HEK293T (cell line): Measurements from ENCODE around the gene SALL1.

Source experiments
- CTCF ChIA-PET: fragments of 350-600 bp; formaldehyde crosslinking; extraction: SDS; loops from one replicate; lab custom pipeline; 2021; ENCODE audit warnings: antibody characterized with exemption, inconsistent platforms; lab: Yijun Ruan, JAX
- POLR2A ChIA-PET: fragments of 350-600 bp; formaldehyde crosslinking; extraction: SDS; loops from one replicate; lab custom pipeline; 2020; ENCODE audit warnings: antibody characterized with exemption, inconsistent platforms; lab: Yijun Ruan, JAX
- DNase-seq: peaks from one replicate; pipeline ENCODE4 v3.0.0; 2012; ENCODE audit warnings: mixed read lengths; ENCODE audit errors: extremely low spot score
- ARNT ChIP-seq: fragments of 450-650 bp; IDR thresholded peaks from 2 replicates; pipeline ENCODE4 v1.6.1; 2017; ENCODE audit warnings: mild to moderate bottlenecking
- BHLHE40 ChIP-seq: fragments of 450-650 bp; IDR thresholded peaks from 2 replicates; pipeline ENCODE4 v1.6.1; 2016; ENCODE audit warnings: mild to moderate bottlenecking, moderate library complexity, borderline replicate concordance
- CTBP1 ChIP-seq: fragments of 450-650 bp; IDR thresholded peaks from 2 replicates; pipeline ENCODE4 v1.6.1; 2016; ENCODE audit warnings: borderline replicate concordance
- ELF4 ChIP-seq: fragments of 450-650 bp; IDR thresholded peaks from 2 replicates; pipeline ENCODE4 v1.6.1; 2017; ENCODE audit warnings: antibody characterized with exemption
- FOXA1 ChIP-seq: fragments of 450-650 bp; IDR thresholded peaks from 2 replicates; pipeline ENCODE4 v1.6.1; 2016; ENCODE audit warnings: mild to moderate bottlenecking
- FOXK2 ChIP-seq: fragments of 450-650 bp; IDR thresholded peaks from 2 replicates; pipeline ENCODE4 v1.6.1; 2016; ENCODE audit warnings: mild to moderate bottlenecking
- FOXM1 ChIP-seq: fragments of 450-650 bp; IDR thresholded peaks from 2 replicates; pipeline ENCODE4 v1.6.1; 2017; ENCODE audit warnings: mild to moderate bottlenecking, borderline replicate concordance
- HDGF ChIP-seq: fragments of 450-650 bp; IDR thresholded peaks from 2 replicates; pipeline ENCODE4 v1.6.1; 2017; ENCODE audit warnings: antibody characterized with exemption, borderline replicate concordance
- L3MBTL2 ChIP-seq: fragments of 450-650 bp; conservative IDR thresholded peaks from 2 replicates; pipeline ENCODE4 v1.6.1; 2016; ENCODE audit warnings: mild to moderate bottlenecking
- LEF1 ChIP-seq: fragments of 450-650 bp; IDR thresholded peaks from 2 replicates; pipeline ENCODE4 v1.6.1; 2017; ENCODE audit warnings: mild to moderate bottlenecking, borderline replicate concordance
- NFRKB ChIP-seq: fragments of 450-650 bp; IDR thresholded peaks from 2 replicates; pipeline ENCODE4 v1.6.1; 2016; ENCODE audit warnings: mild to moderate bottlenecking, moderate library complexity
- SP1 ChIP-seq: fragments of 450-650 bp; IDR thresholded peaks from 2 replicates; pipeline ENCODE4 v1.6.1; 2017
- SUZ12 ChIP-seq: fragments of 450-650 bp; IDR thresholded peaks from 2 replicates; pipeline ENCODE4 v1.6.1; 2016; ENCODE audit warnings: mild to moderate bottlenecking
- TARDBP ChIP-seq: fragments of 450-650 bp; IDR thresholded peaks from 2 replicates; pipeline ENCODE4 v1.6.1; 2016
- ZNF384 ChIP-seq: fragments of 450-650 bp; IDR thresholded peaks from 2 replicates; pipeline ENCODE4 v1.6.1; 2016
- TF ChIP-seq, protein P1 (sequence below): fragments of 450-650 bp; IDR thresholded peaks from 2 replicates; pipeline ENCODE4 v1.6.1; 2016

The SALL1 gene

DNA sequence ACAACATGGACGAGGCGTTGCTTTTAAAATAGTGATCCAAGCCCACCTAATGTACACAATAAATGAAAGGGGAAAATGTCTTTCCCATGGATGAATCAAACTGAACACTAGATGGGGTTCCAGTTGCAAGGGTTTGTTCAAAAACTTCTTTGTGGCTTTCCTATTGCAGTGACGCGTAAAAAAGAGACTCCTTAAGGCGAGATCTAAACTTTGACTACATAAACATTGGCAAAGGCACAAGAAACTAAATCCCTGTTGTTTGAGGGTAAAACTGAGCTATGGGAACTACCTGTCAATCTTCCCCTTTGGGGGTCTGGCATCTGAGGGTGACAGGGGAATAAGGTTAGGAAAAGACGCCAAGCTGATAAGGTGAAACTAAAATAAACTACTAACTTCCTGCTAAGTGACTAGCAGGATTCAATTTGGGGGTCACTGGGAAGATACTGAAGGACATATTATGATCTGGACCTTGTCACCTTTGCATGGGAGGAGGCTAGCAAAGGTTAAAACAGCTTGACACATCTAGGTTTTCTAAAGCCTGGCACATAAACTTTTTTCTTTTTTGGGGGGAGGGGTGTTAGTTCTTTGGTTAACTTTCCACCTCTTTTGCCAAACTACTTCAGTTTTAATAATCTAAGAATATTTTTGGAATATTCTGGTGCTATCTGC lies 4.7 kb downstream of the SALL1 start:
- POLR2A ChIA-PET = no interaction called here
- CTCF ChIA-PET = interaction anchor here (0.6 to 0.9 kb wide), 4 partner anchors 17 to 430 kb away, joined by 3 to 5 read pairs (median 4); no protein-coding TSS in a partner anchor
- no peak for TF ChIP-seq L3MBTL2
- no peak for TF ChIP-seq LEF1
- TF ChIP-seq BHLHE40 = no peak
- TF ChIP-seq, protein P1, sequence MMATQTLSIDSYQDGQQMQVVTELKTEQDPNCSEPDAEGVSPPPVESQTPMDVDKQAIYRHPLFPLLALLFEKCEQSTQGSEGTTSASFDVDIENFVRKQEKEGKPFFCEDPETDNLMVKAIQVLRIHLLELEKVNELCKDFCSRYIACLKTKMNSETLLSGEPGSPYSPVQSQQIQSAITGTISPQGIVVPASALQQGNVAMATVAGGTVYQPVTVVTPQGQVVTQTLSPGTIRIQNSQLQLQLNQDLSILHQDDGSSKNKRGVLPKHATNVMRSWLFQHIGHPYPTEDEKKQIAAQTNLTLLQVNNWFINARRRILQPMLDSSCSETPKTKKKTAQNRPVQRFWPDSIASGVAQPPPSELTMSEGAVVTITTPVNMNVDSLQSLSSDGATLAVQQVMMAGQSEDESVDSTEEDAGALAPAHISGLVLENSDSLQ = peak; percentile 87
- no peak for TF ChIP-seq SUZ12
- DNase-seq = no peak

DNA sequence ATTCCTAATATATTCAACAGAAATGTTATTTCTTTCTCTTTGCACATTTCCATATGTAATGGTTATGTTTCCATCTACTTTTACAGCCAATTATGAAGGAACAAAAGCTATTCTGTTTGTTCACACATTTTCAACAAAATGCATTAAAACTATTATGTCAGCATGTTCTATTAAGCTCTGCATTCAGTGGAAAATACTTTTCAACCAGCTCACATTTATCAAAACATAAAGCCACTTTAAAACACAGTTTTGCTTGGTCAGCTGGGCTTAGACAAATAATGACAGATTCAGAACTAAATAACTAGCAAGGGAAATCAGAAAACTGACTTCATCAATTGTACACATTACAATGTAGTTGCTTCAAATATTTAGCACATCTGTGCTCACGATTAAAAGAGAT lies 6.9 kb downstream of the SALL1 start:
- no peak for DNase-seq
- CTCF ChIA-PET = no interaction called here
- POLR2A ChIA-PET = interaction anchor here (1.0 to 1.5 kb wide), 2 partner anchors 8 to 13 kb away, joined by 3 to 4 read pairs; no protein-coding TSS in a partner anchor
- TF ChIP-seq BHLHE40 (no peak), ELF4 (no peak), FOXA1 (no peak), ZNF384 (no peak), TARDBP (no peak), FOXK2 (no peak), LEF1 (no peak), SUZ12 (no peak), SP1 (no peak), CTBP1 (no peak), NFRKB (no peak), ARNT (no peak), HDGF (no peak)
- TF ChIP-seq, protein P1 = no peak

DNA sequence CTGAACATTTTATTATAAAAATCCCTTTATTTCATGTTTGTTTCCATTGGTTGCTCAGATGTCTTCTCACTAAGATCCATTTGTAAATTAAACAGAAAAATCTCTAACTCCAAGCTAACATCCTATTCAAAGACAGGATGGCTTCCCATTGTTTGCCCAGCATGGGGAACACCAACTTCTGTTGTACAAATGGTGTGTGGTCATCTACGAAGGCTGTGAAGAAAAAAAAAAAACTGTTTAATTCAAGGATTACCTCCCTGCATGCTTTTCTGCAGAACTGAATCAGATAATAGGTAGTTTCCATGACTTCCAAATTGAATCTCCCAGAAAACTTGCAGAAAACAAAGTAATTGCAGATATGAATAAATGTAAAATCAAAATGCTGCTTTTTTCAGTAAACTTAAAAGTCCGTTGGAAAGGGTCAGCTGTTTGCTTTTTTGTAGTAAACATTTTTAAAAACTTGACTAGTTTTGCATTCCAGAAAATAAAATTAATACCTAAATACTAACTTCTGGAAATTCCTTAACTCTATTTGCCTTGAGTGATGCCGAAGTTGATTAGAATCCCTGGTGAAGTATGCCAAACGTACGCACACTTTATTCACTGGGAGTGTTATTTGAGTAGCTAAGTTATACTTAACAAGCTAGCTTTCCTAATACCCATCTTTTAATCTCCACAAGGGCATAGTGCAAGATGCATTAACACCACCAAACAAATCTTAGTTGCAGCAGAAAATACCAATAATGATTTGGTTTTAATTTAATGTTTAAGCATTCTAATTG lies 7.7 kb downstream of the SALL1 start:
- TF ChIP-seq SUZ12 (no peak), TARDBP (no peak)
- TF ChIP-seq, protein P1 = no peak
- ChIA-PET CTCF (interaction anchor here (0.6 kb wide), 1 partner anchor 80 kb away, joined by 4 read pairs; no protein-coding TSS in a partner anchor), POLR2A (interaction anchor here (1.0 to 1.5 kb wide), 2 partner anchors 9 to 12 kb away, joined by 3 to 4 read pairs; no protein-coding TSS in a partner anchor)
- no peak for DNase-seq

DNA sequence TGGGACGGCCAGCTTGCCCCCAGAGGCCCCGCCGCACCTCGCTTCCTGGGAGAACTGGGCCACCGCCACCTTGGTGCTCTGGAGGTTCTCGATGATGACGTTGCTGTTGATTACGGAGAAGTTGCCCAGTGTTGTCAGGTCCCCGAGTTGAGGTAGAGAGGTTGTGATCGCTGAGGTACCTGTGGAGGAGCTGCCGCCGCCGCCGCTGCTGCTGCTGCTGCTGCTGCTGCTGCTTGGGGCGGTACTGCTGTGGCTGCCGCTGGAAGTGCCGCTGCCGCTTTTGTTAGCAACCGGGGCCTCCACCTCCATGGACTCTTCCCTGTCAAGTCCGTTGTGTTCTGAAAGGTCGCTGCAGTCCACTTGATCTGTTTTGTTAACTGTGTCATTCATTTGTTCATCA lies 9.5 kb downstream of the SALL1 start:
- DNase-seq = no peak
- POLR2A ChIA-PET = no interaction called here
- TF ChIP-seq ARNT = no peak
- no peak for TF ChIP-seq FOXK2
- CTCF ChIA-PET = no interaction called here

DNA sequence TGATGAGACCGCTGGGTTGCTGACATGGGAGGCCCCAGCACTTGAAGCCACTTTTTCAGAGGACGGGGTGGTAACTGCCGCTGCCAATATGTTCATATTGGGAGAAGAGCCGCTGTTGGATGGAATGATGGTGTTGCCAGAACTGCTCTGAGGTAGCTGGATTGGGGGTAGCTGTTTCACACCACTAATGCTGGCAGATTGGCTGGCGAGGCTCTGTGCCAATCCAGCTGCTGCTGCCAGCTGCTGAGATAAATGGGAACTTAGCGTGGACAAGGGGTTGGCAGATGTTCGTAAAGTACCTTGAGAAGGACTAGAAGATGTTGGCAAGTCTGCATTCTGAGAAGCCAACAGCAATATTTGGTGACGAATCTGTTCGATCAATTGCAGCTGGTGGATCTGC lies 10.0 kb downstream of the SALL1 start:
- POLR2A ChIA-PET = no interaction called here
- no peak for DNase-seq
- no peak for TF ChIP-seq TARDBP
- no peak for TF ChIP-seq ARNT
- no peak for TF ChIP-seq NFRKB
- no peak for TF ChIP-seq BHLHE40
- TF ChIP-seq ELF4 = no peak
- TF ChIP-seq SP1 = no peak
- no peak for TF ChIP-seq FOXM1
- TF ChIP-seq LEF1 = no peak
- CTCF ChIA-PET = no interaction called here

DNA sequence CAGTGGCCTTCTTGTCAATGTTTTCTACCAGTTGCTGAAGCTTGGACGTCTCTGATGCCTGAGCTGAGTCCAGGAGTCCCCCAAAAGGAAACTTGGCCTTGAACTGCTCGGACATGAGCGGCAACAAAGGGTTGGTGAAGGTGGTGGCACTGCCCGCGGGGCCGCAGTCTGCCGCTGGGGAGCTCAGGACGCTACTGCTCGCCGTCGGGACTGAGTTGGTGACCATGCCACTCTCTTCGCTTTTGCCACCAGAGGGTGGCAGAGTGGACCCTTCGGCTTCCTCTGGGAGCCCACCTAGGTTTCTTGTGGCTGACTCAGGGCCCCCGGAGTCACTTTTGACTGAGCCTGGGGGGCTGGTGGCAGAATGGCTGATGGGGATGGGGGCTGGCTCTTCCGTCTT lies 11.0 kb downstream of the SALL1 start:
- POLR2A ChIA-PET = no interaction called here
- TF ChIP-seq NFRKB (no peak), FOXK2 (no peak)
- no peak for DNase-seq
- CTCF ChIA-PET = interaction anchor here (0.6 kb wide), 1 partner anchor 662 kb away, joined by 5 read pairs; no protein-coding TSS in a partner anchor

DNA sequence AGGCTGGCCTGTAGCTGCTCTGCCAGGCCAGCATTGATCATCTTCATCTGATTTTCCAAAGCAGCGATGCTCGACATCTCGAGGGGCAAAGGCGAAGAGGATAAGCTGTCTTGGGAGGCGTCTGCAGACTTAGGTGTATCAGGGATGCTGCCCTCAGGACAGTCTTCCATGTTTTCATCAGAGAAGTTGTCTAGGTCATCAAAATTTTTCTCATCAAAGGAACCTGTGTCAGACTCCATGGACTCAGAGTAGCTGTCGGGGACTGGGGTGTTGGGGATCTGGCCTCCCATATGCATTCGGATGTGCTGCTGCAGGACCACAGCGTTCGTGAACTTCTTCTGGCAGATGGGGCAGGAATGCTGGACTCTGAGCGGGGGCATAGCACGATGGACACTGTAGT lies 11.5 kb downstream of the SALL1 start:
- DNase-seq = no peak
- CTCF ChIA-PET = interaction anchor here (0.6 kb wide), 1 partner anchor 663 kb away, joined by 5 read pairs; no protein-coding TSS in a partner anchor
- TF ChIP-seq FOXK2 (no peak), FOXM1 (no peak), ARNT (no peak), ZNF384 (no peak), SP1 (no peak), TARDBP (no peak), LEF1 (no peak), L3MBTL2 (no peak), FOXA1 (no peak), ELF4 (no peak), SUZ12 (no peak)
- TF ChIP-seq, protein P1 = no peak
- POLR2A ChIA-PET = no interaction called here
